Upper lobe of left lung (tissue), 6 donors: ENCODE results near the gene SPOCK3. TPM values are rescaled to one million over a fixed set of nuclear protein-coding genes. Genes with fewer than 3 reads are reported as not detected.

ENCODE experiments used
- ATAC-seq, 2 donors: fragments of 200-7000 bp; cut with Tn5 transposase; one replicate each; pipeline ENCODE4 v1.9.1; 2022; ENCODE audit warnings: mild to moderate bottlenecking in 2 of 2, moderate library complexity in 2 of 2; ENCODE audit not compliant: low FRiP score in 2 of 2
- DNase-seq, 2 donors: peaks; one replicate each; pipeline ENCODE4 v3.0.0-alpha.2; 2019 to 2020
- H3K27ac ChIP-seq, 4 donors: fragments of 200-600 bp; sonication (generic); one replicate each; pipeline ENCODE4 v1.5.1; 2016 to 2019
- H3K27me3 ChIP-seq, 4 donors: fragments of 200-600 bp; sonication (generic); one replicate each; pipeline ENCODE4 v1.5.1; 2017 to 2019
- H3K36me3 ChIP-seq, 4 donors: fragments of 200-600 bp; sonication (generic); one replicate each; pipeline ENCODE4 v1.5.1; 2016 to 2019
- H3K4me1 ChIP-seq, 4 donors: fragments of 200-600 bp; sonication (generic); one replicate each; pipeline ENCODE4 v1.5.1; 2018 to 2019
- H3K4me3 ChIP-seq, 4 donors: fragments of 200-600 bp; sonication (generic); one replicate each; pipeline ENCODE4 v1.5.1; 2017 to 2019; ENCODE audit warnings: mild to moderate bottlenecking in 2 of 4, moderate library complexity in 1 of 4
- H3K9me3 ChIP-seq, 4 donors: fragments of 200-600 bp; sonication (generic); one replicate each; pipeline ENCODE4 v1.5.1; 2018 to 2019
- CTCF ChIP-seq, 6 experiments: fragments of 450-650 bp in 4 of 6; fragments of 200-600 bp in 2 of 6; sonication (generic) in 2 of 6; IDR thresholded peaks; one replicate each; pipeline ENCODE4 v1.5.1; 2016 to 2019; ENCODE audit warnings: antibody characterized with exemption in 6 of 6
- EP300 ChIP-seq, 4 donors: sonication (generic); formaldehyde crosslinking; IDR thresholded peaks; one replicate each; pipeline ENCODE4 v1.5.1; 2017; ENCODE audit warnings: antibody characterized with exemption in 4 of 4, control low read depth in 2 of 4
- POLR2A ChIP-seq, 4 donors: fragments of 450-650 bp; IDR thresholded peaks; one replicate each; pipeline ENCODE4 v1.5.1; 2016 to 2017; ENCODE audit warnings: antibody characterized with exemption in 4 of 4, mild to moderate bottlenecking in 2 of 4
- POLR2AphosphoS5 ChIP-seq, 2 donors: sonication (generic); formaldehyde crosslinking; IDR thresholded peaks; one replicate each; pipeline ENCODE4 v1.5.1; 2017; ENCODE audit warnings: antibody characterized with exemption in 2 of 2
- WGBS, 2 donors: methylation state at CpG; one replicate each; pipeline ENCODE4 v1.1.5; 2017 to 2018; 5-methylcytosine and 5-hydroxymethylcytosine counted together
- total RNA-seq, 6 donors: library from RNA; depleted of rRNA in 4 of 6; stranded (reverse); fragments of >200 nt in 4 of 6; gene quantifications; one replicate each; pipeline versions ENCODE4 v1.1.0 to v1.2.1, GENCODE V29; 2016 to 2021
- donor health status: DM: no; HTN: no; CAD: no; lungs with moderate emphysema.
- donor health status: DM: no; HTN: yes; CAD: no; lungs with severe emphysema.

The SPOCK3 gene
- total RNA-seq, 6 donors from 2014 or later = 0.15 to 5.2 (median 0.22) TPM; not detected in 2

DNA sequence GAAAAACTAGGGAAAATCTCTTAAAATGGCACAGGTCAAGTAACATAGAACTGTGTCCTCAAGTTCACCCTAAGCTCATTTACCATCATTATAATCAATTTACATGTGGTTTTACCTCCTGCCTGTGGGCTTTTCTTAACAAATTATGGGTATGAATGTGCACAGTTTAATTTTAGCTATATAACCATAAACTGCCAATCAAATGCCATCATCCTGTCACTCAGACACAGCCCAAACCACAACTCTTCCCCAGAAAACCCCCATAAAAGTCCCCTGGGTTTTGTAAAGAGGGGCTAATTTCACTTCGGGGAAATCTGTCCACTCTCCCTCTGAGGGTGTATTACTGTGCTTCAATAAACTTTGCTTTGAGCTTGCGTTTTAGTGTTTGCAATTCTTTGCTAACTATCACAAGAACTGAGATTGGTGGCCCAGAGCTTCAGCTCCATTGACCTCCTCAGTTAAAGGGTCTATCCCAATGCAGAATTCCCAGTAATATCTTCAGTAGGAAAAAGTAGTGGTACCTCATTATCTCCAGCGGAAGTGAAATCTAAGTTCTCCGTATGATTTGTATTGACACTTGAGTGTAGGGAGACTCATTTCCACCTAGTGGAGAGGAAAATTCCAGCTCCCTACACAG is 394.6 kb downstream of the SPOCK3 start:
- no peak for ATAC-seq
- H3K27ac ChIP-seq = no peak overlapping the region
- no peaks in the 10 kb centered on the region for H3K27me3 ChIP-seq
- H3K4me1 ChIP-seq = no peaks in the 10 kb centered on the region
- H3K4me3 ChIP-seq = no peak overlapping the region
- no peak for DNase-seq
- no peak for TF ChIP-seq CTCF (IDR thresholded peaks at IDR 0.05)
- peaks cover 0 to 12% (median 0%) of the 10 kb centered on the region in 4 donors for H3K9me3 ChIP-seq
- 92 to 93% methylated on average over 4 of the region's 4 CpGs for WGBS, 2 donors
- H3K36me3 ChIP-seq = no peaks in the 10 kb centered on the region

DNA sequence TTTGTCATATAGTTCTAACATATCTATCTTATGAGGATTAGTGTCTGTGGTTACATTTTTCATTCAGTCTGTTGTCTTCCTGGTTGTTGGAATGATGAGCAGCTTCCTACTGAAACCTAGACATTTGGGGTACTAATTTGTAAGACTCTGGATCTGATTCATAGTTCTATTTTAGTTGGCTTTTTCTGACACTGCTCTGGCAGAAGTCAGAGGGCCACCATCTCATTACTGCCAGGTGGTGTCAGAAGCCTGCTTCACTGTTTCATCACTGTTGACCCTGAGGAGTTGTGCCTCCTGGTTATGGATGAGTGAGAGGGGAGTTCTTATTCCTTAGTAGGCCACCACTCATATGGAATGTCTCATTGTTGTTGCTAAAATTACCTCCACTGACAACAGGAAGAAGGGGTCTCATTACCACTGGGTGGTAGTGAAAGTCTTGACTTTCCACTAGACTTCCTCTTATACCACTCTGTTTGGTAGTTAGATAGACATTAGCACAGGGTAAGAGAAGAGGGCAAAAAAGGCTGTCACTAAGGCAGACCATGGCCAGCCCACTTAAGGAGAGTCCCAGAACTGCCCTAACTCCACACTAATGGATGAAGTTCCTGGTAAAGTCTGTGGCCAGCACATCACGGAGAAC is 395.2 kb downstream of the SPOCK3 start:
- no peak for DNase-seq
- no peak overlapping the region for H3K27ac ChIP-seq
- WGBS, 2 donors = 90 to 97% methylated on average over 1 of the region's 1 CpG

GRCh38 chr4:166836865-166837264 is 397.4 kb downstream of the SPOCK3 start:
- H3K4me3 ChIP-seq = no peak overlapping the region
- TF ChIP-seq CTCF (IDR thresholded peaks at IDR 0.05) (no peak), POLR2A (IDR thresholded peaks at IDR 0.05) (no peak), POLR2AphosphoS5 (IDR thresholded peaks at IDR 0.05) (no peak), EP300 (IDR thresholded peaks at IDR 0.05) (no peak)
- no peaks in the 10 kb centered on the region for H3K9me3 ChIP-seq
- 73 to 93% methylated on average over 1 of the region's 1 CpG for WGBS, 2 donors
- ATAC-seq = no peak
- no peak for DNase-seq
- no peaks in the 10 kb centered on the region for H3K27me3 ChIP-seq
- no peaks in the 10 kb centered on the region for H3K4me1 ChIP-seq
- no peaks in the 10 kb centered on the region for H3K36me3 ChIP-seq
- no peak overlapping the region for H3K27ac ChIP-seq

More for the DNA sequence above, 395.2 kb downstream of the SPOCK3 start:
- Histone ChIP-seq H3K9me3 (peaks cover 0 to 12% (median 0%) of the 10 kb centered on the region in 4 donors), H3K36me3 (no peaks in the 10 kb centered on the region), H3K4me3 (no peak overlapping the region), H3K27me3 (no peaks in the 10 kb centered on the region), H3K4me1 (no peaks in the 10 kb centered on the region)
- no peak for ATAC-seq
- TF ChIP-seq POLR2AphosphoS5 (IDR thresholded peaks at IDR 0.05) (no peak), CTCF (IDR thresholded peaks at IDR 0.05) (no peak), EP300 (IDR thresholded peaks at IDR 0.05) (no peak), POLR2A (IDR thresholded peaks at IDR 0.05) (no peak)

DNA sequence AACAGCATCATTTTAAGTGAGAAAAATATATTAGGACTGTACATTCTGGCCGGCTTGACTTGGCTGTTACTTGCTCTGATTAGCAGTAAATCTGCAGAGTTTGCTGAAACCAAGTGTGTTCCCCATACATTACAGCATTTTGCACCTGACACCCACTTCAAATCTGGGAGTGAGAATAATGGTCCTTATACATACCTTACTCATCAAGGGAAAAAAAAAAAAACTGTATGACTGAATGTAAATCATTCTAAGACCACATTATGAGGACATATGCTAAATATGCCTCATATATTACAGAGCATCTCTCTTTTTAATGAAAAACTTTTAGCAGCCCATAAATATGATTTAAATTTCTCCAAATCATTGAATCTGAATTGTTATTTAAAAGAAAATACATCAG is 406.7 kb downstream of the SPOCK3 start:
- Histone ChIP-seq H3K27ac (no peak overlapping the region), H3K4me1 (no peaks in the 10 kb centered on the region), H3K36me3 (no peaks in the 10 kb centered on the region), H3K27me3 (no peaks in the 10 kb centered on the region), H3K4me3 (no peak overlapping the region), H3K9me3 (no peaks in the 10 kb centered on the region)
- no peak for DNase-seq
- ATAC-seq = no peak
- TF ChIP-seq CTCF (IDR thresholded peaks at IDR 0.05) = no peak
- TF ChIP-seq POLR2AphosphoS5 (IDR thresholded peaks at IDR 0.05) = no peak
- WGBS, 2 donors = 66 to 74% methylated on average over 1 of the region's 1 CpG

GRCh38 chr4:166827167-166827566 is 407.1 kb downstream of the SPOCK3 start:
- Histone ChIP-seq H3K27ac (no peak overlapping the region), H3K36me3 (no peaks in the 10 kb centered on the region), H3K4me3 (no peak overlapping the region), H3K4me1 (no peaks in the 10 kb centered on the region), H3K9me3 (no peaks in the 10 kb centered on the region), H3K27me3 (no peaks in the 10 kb centered on the region)
- ATAC-seq (no peak), DNase-seq (no peak)
- no peak for TF ChIP-seq EP300 (IDR thresholded peaks at IDR 0.05)
- no peak for TF ChIP-seq CTCF (IDR thresholded peaks at IDR 0.05)
- TF ChIP-seq POLR2A (IDR thresholded peaks at IDR 0.05) = no peak
- no peak for TF ChIP-seq POLR2AphosphoS5 (IDR thresholded peaks at IDR 0.05)
- 24 to 38% methylated on average over 1 of the region's 1 CpG for WGBS, 2 donors
